ENCODE data around the gene CAMTA1. TPM values are rescaled to one million over a fixed set of nuclear protein-coding genes. Genes with fewer than 3 reads are reported as not detected.

The CAMTA1 gene
- total RNA-seq, 2 experiments from 2014 or later, result 43.9 to 73.3 TPM

DNA sequence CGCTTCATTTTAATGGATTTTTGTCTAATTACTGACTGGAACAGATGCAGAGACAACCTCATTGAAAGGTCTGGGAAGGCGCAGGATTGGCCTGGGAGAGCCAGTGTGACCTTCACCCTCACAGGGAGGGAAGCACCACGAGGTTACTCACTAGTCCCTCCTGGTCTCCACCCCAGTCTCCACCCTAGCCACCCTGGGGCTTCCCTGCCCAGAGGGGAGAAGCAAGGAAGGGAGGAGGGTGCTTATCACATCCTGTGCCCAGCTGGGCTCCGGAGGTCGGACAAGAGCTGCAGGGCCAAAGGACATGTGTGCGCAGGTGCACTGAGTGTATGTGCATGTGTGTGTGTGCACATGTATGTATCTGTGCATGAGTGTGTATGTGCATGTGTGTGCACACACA is 765.7 kb downstream of the CAMTA1 start:
- Histone ChIP-seq H3K4me3 (ENCODE audit: low read depth, low read length, poor library complexity, severe bottlenecking) (no peak overlapping the region), H3K4me1 (ENCODE audit: insufficient read depth, low read length, poor library complexity, severe bottlenecking) (no peaks in the 10 kb centered on the region), H3K4me2 (ENCODE audit: low read length) (no peak overlapping the region), H3K27ac (ENCODE audit: low read depth, low read length, poor library complexity, severe bottlenecking) (no peak overlapping the region), H3K9me2 (ENCODE audit: insufficient read depth, low read length) (no peaks in the 10 kb centered on the region), H3K9me3 (ENCODE audit: low read length) (no peaks in the 10 kb centered on the region), H2AFZ (ENCODE audit: low read length) (no peak overlapping the region), H3K79me2 (ENCODE audit: insufficient read depth, low read depth, low read length) (no peaks in the 10 kb centered on the region), H4K20me1 (ENCODE audit: insufficient read depth, low read length) (no peaks in the 10 kb centered on the region), H3K36me3 (ENCODE audit: insufficient read depth, low read length) (no peaks in the 10 kb centered on the region)
- POLR2A ChIA-PET, result no interaction called here
- no peak for TF ChIP-seq EZH2phosphoT487 (IDR thresholded peaks at IDR 0.05; ENCODE audit: borderline replicate concordance, low read depth, low read length)
- TF ChIP-seq, protein P1, sequence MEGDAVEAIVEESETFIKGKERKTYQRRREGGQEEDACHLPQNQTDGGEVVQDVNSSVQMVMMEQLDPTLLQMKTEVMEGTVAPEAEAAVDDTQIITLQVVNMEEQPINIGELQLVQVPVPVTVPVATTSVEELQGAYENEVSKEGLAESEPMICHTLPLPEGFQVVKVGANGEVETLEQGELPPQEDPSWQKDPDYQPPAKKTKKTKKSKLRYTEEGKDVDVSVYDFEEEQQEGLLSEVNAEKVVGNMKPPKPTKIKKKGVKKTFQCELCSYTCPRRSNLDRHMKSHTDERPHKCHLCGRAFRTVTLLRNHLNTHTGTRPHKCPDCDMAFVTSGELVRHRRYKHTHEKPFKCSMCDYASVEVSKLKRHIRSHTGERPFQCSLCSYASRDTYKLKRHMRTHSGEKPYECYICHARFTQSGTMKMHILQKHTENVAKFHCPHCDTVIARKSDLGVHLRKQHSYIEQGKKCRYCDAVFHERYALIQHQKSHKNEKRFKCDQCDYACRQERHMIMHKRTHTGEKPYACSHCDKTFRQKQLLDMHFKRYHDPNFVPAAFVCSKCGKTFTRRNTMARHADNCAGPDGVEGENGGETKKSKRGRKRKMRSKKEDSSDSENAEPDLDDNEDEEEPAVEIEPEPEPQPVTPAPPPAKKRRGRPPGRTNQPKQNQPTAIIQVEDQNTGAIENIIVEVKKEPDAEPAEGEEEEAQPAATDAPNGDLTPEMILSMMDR (conservative IDR thresholded peaks at IDR 0.05; ENCODE audit: low read length), result no peak
- intact Hi-C loops (cut with micrococcal nuclease; ENCODE audit: unreplicated experiment), result no loop called here
- CTCF ChIA-PET (ENCODE audit: unreplicated experiment), result interaction anchor here (0.6 kb wide), 1 partner anchor 91 kb away, joined by 5 read pairs; no protein-coding TSS in a partner anchor
- no peak for DNase-seq (ENCODE audit: low spot score)
- BruUV-seq (replicated peaks), result no TSS peak

DNA sequence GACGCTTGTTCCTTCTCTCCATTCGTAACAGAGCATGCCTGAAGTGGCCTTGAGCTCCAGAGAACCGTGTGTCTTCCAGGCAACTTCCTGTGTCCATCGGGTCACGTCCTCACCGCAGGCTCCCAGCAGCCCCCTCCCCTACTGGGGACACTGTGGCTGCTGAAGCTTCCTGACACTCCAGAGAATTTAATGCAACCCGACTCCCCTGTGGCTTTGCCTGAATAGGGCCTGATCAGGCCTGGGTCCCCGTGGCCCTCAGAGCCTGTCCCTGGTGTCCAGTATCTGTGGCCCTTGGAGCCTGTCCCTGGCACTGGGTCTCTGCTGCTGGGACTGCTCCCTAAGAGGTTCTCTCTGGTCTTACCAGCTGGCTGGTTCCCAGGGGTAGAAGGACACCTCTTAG is 766.2 kb downstream of the CAMTA1 start:
- Histone ChIP-seq H3K36me3 (ENCODE audit: insufficient read depth, low read length) (no peaks in the 10 kb centered on the region), H3K27ac (ENCODE audit: low read depth, low read length, poor library complexity, severe bottlenecking) (no peak overlapping the region), H3K9me2 (ENCODE audit: insufficient read depth, low read length) (no peaks in the 10 kb centered on the region), H3K4me2 (ENCODE audit: low read length) (no peak overlapping the region), H4K20me1 (ENCODE audit: insufficient read depth, low read length) (no peaks in the 10 kb centered on the region), H3K9me3 (ENCODE audit: low read length) (no peaks in the 10 kb centered on the region), H3K4me1 (ENCODE audit: insufficient read depth, low read length, poor library complexity, severe bottlenecking) (no peaks in the 10 kb centered on the region), H3K4me3 (ENCODE audit: low read depth, low read length, poor library complexity, severe bottlenecking) (no peak overlapping the region), H3K79me2 (ENCODE audit: insufficient read depth, low read depth, low read length) (no peaks in the 10 kb centered on the region), H2AFZ (ENCODE audit: low read length) (no peak overlapping the region)
- CTCF ChIA-PET (ENCODE audit: unreplicated experiment), result no interaction called here
- TF ChIP-seq EZH2phosphoT487 (IDR thresholded peaks at IDR 0.05; ENCODE audit: borderline replicate concordance, low read depth, low read length), result no peak
- TF ChIP-seq, protein P1 (conservative IDR thresholded peaks at IDR 0.05; ENCODE audit: low read length), result no peak
- no peak for DNase-seq (ENCODE audit: low spot score)
- POLR2A ChIA-PET, result no interaction called here
- no TSS peak for BruUV-seq (replicated peaks)
- intact Hi-C loops (cut with micrococcal nuclease; ENCODE audit: unreplicated experiment), result no loop called here

DNA sequence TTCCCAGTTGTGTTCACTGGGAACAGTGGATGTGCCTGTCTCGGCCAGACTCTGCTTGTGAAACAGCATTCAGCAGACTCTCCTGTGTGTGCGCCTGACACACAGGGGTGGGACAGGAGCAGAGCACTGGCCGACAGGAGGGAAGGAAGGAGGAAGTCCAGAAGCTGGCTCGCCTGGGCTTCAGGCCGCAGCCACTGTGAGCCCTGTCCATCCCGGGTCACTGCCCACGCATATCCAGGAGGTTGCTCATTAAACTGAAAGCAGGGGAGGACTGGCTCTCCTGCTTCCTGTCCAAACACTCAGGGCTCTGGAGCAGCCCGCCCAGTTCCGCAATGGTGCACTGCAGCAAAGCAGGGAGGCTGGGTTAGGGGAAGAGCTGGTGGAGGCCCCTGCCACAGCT is 767.1 kb downstream of the CAMTA1 start:
- no peaks in the 10 kb centered on the region for H3K36me3 ChIP-seq (ENCODE audit: insufficient read depth, low read length)
- DNase-seq (ENCODE audit: low spot score), result no peak
- no peaks in the 10 kb centered on the region for H4K20me1 ChIP-seq (ENCODE audit: insufficient read depth, low read length)
- H3K9me2 ChIP-seq (ENCODE audit: insufficient read depth, low read length), result no peaks in the 10 kb centered on the region
- no peaks in the 10 kb centered on the region for H3K4me1 ChIP-seq (ENCODE audit: insufficient read depth, low read length, poor library complexity, severe bottlenecking)
- no TSS peak for BruUV-seq (replicated peaks)
- H3K4me2 ChIP-seq (ENCODE audit: low read length), result no peak overlapping the region
- ChIA-PET POLR2A (no interaction called here), CTCF (ENCODE audit: unreplicated experiment) (no interaction called here)
- H3K79me2 ChIP-seq (ENCODE audit: insufficient read depth, low read depth, low read length), result no peaks in the 10 kb centered on the region
- H2AFZ ChIP-seq (ENCODE audit: low read length), result no peak overlapping the region
- no peak for TF ChIP-seq EZH2phosphoT487 (IDR thresholded peaks at IDR 0.05; ENCODE audit: borderline replicate concordance, low read depth, low read length)
- TF ChIP-seq, protein P1 (conservative IDR thresholded peaks at IDR 0.05; ENCODE audit: low read length), result no peak
- intact Hi-C loops (cut with micrococcal nuclease; ENCODE audit: unreplicated experiment), result no loop called here
- no peak overlapping the region for H3K27ac ChIP-seq (ENCODE audit: low read depth, low read length, poor library complexity, severe bottlenecking)
- H3K4me3 ChIP-seq (ENCODE audit: low read depth, low read length, poor library complexity, severe bottlenecking), result no peak overlapping the region
- no peaks in the 10 kb centered on the region for H3K9me3 ChIP-seq (ENCODE audit: low read length)
